Progenitor cell of endocrine pancreas (in vitro differentiated cells): Measurements from ENCODE around the gene RPL35. TPM values are rescaled to one million over a fixed set of nuclear protein-coding genes. Genes with fewer than 3 reads are reported as not detected.

Experiments used
- DNase-seq: peaks from one replicate; pipeline ENCODE4 v3.0.0; 2021; ENCODE audit warnings: low spot score; ENCODE audit not compliant: unreplicated experiment
- H3K27ac Mint-ChIP-seq: 2 replicates; pipeline ENCODE4 v1.8.0; 2021; ENCODE audit warnings: mild to moderate bottlenecking, moderate library complexity, mixed read lengths
- H3K27me3 Mint-ChIP-seq: 2 replicates; pipeline ENCODE4 v1.8.0; 2021; ENCODE audit warnings: mixed read lengths
- H3K36me3 Mint-ChIP-seq: 2 replicates; pipeline ENCODE4 v1.8.0; 2022; ENCODE audit warnings: mixed read lengths; ENCODE audit not compliant: insufficient read depth
- H3K4me1 Mint-ChIP-seq: 2 replicates; pipeline ENCODE4 v1.8.0; 2021; ENCODE audit warnings: low read depth, mixed read lengths
- H3K4me3 Mint-ChIP-seq: 2 replicates; pipeline ENCODE4 v1.8.0; 2021; ENCODE audit warnings: low read depth, mild to moderate bottlenecking, moderate library complexity, mixed read lengths
- H3K9me3 Mint-ChIP-seq: 2 replicates; pipeline ENCODE4 v1.8.0; 2021; ENCODE audit warnings: low read depth, mixed read lengths
- CTCF ChIP-seq: fragments of 200-600 bp; sonication (generic); IDR thresholded peaks from one replicate; pipeline ENCODE4 v1.5.0; 2021; ENCODE audit warnings: antibody characterized with exemption, mild to moderate bottlenecking; ENCODE audit not compliant: unreplicated experiment
- total RNA-seq: library from RNA; stranded (reverse); gene quantifications from 2 replicates; pipeline ENCODE4 v1.2.1, GENCODE V29; 2021

The RPL35 gene
- total RNA-seq, 1 donor from 2014 or later: 1,027 TPM

- Mint-ChIP-seq H3K27ac (no peak overlapping the region), H3K27me3 (no peaks in the 10 kb centered on the region), H3K36me3 (peaks cover 13% of the 10 kb centered on the region), H3K9me3 (no peaks in the 10 kb centered on the region), H3K4me3 (no peak overlapping the region), H3K4me1 (no peaks in the 10 kb centered on the region)
- TF ChIP-seq CTCF: no peak
- no peak for DNase-seq
These were observed 25.2 kb upstream of the RPL35 start for GRCh38 chr9:124886866-124887492.

GRCh38 chr9:124886461-124886860, 24.7 kb upstream of the RPL35 start:
- no peak for DNase-seq
- H3K27me3 Mint-ChIP-seq: no peaks in the 10 kb centered on the region
- peaks cover 15% of the 10 kb centered on the region for H3K36me3 Mint-ChIP-seq
- no peak overlapping the region for H3K27ac Mint-ChIP-seq
- no peaks in the 10 kb centered on the region for H3K4me1 Mint-ChIP-seq
- no peak overlapping the region for H3K4me3 Mint-ChIP-seq
- H3K9me3 Mint-ChIP-seq: no peaks in the 10 kb centered on the region
- TF ChIP-seq CTCF: no peak

GRCh38 chr9:124885551-124885950, 23.8 kb upstream of the RPL35 start:
- no peak for TF ChIP-seq CTCF
- Mint-ChIP-seq H3K9me3 (no peaks in the 10 kb centered on the region), H3K36me3 (peaks cover 15% of the 10 kb centered on the region), H3K4me1 (no peaks in the 10 kb centered on the region), H3K4me3 (no peak overlapping the region), H3K27ac (no peak overlapping the region), H3K27me3 (no peaks in the 10 kb centered on the region)
- DNase-seq: no peak

GRCh38 chr9:124884376-124884775, 22.6 kb upstream of the RPL35 start:
- H3K36me3 Mint-ChIP-seq: peaks cover 12% of the 10 kb centered on the region
- no peak for DNase-seq
- H3K9me3 Mint-ChIP-seq: no peaks in the 10 kb centered on the region
- H3K4me1 Mint-ChIP-seq: no peaks in the 10 kb centered on the region
- no peak overlapping the region for H3K4me3 Mint-ChIP-seq
- H3K27me3 Mint-ChIP-seq: no peaks in the 10 kb centered on the region
- no peak for TF ChIP-seq CTCF
- no peak overlapping the region for H3K27ac Mint-ChIP-seq

GRCh38 chr9:124882231-124882630, 20.5 kb upstream of the RPL35 start:
- no peak overlapping the region for H3K4me3 Mint-ChIP-seq
- no peak overlapping the region for H3K27ac Mint-ChIP-seq
- no peaks in the 10 kb centered on the region for H3K27me3 Mint-ChIP-seq
- TF ChIP-seq CTCF: no peak
- no peaks in the 10 kb centered on the region for H3K9me3 Mint-ChIP-seq
- no peak for DNase-seq
- no peaks in the 10 kb centered on the region for H3K4me1 Mint-ChIP-seq
- H3K36me3 Mint-ChIP-seq: peaks cover 13% of the 10 kb centered on the region
